A204.1 (cell line): ENCODE data around the gene TAF5.
"Not testable (repeated sequence)": the region's sequence is repeated elsewhere in the genome, so short reads cannot be mapped to it uniquely, and the experiment has no call there.

ENCODE experiments used
- FAIRE-seq: peaks from 2 replicates; lab custom pipeline; 2012; peaks lifted over from hg19 to GRCh38; lab: Jason Lieb, UNC

TAF5 gene

DNA sequence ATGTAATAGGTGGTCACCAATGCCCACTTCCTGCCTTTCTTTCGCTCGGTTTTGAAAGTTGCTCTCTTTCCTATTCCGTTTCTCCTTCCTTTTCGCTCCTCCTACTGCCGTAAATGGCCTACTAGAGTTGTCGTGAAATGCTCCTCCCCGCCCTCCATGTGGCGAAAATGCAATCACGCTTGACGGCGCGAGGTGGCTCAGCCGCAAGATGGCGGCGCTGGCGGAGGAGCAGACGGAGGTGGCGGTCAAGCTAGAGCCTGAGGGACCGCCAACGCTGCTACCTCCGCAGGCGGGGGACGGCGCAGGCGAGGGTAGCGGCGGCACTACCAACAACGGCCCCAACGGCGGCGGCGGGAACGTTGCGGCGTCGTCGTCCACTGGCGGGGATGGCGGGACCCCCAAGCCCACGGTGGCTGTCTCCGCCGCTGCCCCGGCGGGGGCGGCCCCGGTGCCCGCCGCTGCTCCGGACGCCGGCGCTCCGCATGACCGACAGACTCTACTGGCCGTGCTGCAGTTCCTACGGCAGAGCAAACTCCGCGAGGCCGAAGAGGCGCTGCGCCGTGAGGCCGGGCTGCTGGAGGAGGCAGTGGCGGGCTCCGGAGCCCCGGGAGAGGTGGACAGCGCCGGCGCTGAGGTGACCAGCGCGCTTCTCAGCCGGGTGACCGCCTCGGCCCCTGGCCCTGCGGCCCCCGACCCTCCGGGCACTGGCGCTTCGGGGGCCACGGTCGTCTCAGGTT is at the start of gene TAF5:
Gene TAF5 (plus strand): TSS at position 195 of the 737 bp plus-strand sequence. CDS start 14 bp downstream, at position 209.
- FAIRE-seq = peak; percentile 95

DNA sequence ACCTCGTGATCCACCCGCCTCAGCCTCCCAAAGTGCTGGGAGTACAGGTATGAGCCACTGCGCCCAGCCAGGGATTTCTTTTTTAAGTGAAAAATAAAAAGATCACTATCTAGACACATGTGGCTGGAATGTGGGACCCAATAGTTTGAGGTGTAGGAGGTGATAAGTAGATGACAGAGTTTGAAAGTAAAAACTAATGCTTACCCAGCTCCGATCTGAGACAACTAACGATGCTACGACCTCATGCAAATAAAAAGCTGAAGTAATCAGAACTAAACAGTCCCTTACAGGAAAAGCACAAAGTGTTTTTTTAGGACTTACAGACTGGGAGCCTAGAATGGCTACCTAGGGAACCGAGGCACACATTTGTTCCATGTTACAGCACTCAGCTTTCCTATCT is 39.9 kb upstream of the TAF5 start:
- FAIRE-seq = no peak

DNA sequence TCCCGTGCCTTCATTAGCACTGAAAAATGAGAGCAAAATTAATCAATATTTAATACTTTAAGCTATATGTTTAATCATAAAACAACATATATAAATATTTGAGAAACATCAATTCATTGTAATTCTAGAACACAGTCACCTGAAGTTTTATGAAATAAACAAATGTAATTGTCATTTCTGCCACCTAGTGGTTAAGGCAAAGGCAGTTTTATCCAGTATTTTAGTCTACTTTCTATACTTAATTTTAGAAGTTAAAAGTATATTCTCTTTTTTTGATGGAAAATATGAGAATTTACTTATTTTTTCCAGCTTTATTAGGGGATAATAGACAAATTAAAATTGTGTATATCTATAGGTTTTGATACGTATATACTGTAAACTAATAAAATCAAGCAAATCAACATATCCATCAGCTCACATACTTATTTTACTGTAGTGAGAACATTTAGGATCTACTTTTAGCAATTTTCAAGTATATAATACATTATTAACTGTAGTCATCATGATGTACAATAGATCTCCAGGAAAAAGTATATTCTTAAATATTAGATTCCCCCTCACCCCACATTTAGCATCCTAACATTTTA is 33.7 kb upstream of the TAF5 start:
- FAIRE-seq = peak; percentile 99

DNA sequence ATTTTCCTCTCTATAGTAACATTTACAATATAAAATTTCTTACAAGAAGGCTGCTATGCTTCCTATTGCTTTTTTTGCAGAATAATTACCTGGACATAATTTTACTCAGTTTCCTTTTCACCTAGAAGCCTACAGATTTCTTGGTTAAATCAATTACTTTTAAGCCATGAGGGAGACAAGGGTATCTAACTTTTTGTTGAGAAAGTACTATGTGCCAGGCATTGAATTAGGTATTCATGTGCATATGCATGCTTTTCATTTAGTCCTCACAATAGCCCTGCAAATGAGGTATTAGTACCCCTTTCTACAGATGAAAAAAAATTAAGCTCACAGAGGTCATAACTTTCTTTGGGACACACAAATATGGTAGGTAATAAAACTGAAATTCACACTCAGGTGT is 33.2 kb upstream of the TAF5 start:
- FAIRE-seq = no peak

DNA sequence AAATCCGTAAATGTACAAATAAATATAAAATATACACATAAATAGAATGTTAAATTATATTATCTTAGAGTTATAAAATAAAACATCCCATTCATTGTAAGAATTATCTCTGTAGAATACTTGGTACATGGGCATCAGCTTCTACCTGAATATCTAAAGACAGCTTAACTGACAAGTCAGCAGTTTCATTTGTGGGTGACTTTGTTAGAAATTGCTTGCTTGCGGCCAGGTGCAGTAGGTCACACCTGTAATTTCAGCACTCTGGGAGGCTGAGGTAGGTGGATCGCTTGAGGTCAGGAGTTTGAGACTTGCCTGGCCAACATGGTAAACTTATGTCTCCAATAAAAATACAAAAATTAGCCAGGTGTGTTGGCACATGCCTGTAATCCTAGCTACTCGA is 31.4 kb upstream of the TAF5 start:
- no peak for FAIRE-seq

DNA sequence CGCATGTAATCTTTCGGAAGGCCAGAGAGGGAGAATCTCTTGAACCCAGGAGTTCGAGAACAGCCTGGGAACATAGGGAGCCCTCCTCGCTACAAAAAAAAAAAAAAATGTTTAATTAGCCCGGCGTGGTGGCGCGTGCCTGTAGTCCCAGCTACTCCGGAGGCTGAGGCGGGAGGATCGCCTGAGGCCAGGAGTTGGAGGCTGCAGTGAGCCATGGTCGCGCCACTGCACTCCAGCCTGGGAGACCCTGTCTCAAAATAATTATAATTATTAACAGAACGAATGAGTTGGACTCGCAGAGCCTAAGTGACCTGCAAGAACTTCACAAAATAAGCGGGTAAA is 17.6 kb upstream of the TAF5 start:
- no peak for FAIRE-seq

DNA sequence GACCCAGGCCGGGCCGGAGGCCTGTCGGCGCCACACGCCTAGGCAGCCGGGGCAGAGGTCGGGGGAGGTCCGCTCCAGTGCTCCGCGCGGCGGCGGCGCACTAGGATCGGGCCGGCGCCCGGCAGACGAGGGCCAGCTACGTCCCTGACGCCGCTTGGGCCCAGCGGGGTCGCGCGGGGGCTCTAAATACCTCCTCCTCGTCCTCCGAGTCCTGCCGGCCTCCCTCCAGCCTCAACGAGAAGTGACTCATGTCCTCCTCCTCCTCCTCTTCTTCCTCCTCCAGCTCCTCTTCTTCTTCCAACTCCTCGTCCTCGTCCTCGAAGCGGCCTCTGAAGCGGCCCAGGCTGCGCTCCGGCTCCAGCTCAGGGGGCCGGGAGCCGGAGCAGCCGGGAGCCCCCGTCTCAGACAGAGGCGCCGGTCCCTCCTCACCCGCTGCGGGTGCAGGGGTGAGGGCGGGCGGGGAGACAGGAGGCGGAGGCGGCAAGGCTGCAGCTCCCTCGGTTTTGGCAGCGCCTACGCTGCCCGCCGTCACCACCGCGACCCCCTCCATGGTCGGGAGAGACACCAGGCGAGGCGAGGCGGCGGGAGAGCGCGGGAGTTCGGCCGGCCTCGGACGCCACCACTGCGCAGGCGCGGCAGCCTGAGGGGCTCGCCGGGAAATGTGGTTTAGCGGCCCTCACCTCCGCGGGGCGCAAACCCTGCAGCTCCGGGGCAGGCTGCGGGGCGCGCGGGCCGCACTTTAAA is 17.1 kb upstream of the TAF5 start, which contains the start of gene PCGF6:
Gene PCGF6 (minus strand): TSS at position 624 of the 744 bp plus-strand sequence. CDS start 74 bp downstream, at position 550.
- no peak for FAIRE-seq

DNA sequence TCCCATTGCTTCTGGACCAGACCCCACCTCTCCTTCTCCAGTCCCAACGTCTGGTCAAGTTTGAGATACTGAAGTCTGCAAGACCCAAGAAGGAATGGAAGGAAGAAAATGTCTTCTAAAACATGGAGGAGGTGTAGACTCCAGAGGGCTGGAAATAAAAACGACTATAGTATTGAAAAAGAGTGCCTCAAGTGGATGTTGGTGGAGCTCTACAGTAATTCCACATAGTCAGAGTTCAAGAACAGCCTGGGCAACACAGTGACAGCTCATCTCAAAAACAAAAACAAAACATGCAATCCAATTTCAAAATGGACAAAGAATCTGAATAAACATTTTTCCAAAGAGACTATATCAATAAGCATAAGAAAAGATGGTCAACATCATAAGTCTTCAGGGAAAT is 14.5 kb upstream of the TAF5 start:
- FAIRE-seq = no peak

DNA sequence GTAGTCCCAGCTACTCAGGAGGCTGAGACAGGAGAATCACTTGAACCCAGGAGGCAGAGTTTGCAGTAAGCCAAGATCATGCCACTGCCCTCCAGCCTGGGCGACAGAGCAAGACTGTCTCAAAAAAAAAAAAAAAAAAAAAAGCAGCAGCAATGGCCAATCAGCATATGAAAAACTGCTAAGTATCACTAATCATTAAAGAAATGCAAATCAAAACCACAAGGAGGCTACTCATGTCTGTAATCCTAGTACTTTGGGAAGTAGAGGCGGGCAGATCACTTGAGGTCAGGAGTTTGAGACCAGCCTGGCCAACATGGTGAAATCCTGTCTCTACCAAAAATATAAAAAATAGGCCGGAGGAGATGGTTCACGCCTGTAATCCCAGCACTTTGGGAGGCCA is 13.2 kb upstream of the TAF5 start:
- not testable (repeated sequence) for FAIRE-seq

DNA sequence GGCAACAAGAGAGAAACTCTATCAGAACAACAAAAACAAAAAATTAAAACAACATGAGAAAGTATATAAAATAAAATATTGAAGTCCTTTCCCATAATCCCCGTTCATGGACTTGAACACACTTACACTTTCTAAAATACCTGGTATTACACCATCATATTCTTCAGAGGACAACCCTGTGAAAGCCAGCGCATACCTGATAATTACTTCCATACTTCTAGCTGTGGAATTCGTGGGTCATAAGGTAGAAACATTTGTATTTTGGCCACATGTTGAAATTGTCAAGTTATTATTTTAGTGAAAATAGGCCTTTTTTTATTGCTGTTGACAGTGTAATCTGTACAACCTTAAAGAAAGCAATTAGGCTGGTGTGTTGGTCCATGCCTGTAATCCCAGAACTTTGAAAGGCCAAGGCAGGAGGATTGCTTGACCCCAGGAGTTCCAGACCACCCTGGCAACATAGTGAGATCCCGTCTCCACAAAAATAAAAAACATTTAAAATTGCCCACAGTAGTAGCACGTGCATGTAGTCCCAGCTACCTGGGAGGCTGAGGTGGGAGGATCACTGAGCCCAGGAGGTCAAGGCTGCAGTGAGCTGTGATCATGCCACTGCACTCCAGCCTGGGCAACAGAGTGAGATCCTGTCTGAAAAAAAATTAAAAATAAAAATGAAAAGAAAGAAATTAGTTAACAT is 11.7 kb upstream of the TAF5 start:
- FAIRE-seq = no peak

DNA sequence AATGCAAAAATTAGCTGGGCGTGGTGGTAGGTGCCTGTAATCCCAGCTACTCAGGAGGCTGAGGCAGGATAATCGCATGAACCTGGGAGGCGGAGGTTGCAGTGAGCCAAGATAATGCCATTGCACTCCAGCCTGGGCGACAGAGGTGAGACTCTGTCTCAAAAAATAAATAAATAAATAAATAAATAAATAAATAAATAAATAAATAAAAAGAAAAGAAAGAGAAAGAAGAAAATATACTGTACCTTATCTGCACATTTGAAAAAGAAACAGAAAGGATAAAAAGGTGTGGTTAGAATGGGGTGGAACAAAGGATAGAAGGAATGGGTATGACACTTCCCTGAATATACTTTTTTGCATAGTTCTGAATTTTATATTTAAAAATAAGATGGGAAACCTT is 8.3 kb upstream of the TAF5 start:
- not testable (repeated sequence) for FAIRE-seq

DNA sequence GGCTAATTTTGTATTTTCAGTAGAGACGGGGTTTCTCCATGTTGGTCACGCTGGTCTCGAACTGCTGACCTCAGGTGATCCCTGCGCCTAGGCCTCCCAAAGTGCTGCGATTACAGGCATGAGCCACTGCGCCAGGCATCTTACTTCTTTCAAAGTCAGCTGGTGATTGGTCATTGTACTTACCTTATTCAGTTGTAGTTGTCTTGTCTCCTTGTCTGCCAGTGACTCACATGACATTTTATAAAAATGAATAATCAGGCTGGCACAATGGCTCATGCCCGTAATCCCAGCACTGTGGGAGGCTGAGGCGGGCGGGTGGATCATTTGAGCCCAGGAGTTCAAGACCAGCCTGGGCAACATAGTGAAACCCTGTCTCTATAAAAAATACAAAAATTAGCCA is 7.0 kb upstream of the TAF5 start:
- not testable (repeated sequence) for FAIRE-seq

DNA sequence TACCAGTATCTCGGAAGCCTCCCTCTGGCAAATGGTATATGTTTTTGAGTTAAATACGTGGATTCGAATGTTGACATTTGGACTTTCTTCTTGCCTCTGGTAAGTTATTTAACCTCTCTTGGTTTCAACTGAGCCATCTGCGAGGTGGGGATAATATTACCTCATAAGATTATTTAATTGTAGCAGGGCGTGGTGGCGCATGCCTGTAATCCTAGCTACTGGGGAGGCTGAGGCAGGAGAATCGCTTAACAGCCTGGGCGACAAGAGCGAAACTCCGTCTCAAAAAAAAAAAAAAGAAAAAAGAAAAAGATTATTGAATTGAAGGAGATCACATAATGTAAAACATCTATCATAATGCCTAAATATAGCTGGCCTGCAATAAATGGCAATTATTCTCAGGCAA is 396 bp upstream of the TAF5 start:
- FAIRE-seq = no peak

DNA sequence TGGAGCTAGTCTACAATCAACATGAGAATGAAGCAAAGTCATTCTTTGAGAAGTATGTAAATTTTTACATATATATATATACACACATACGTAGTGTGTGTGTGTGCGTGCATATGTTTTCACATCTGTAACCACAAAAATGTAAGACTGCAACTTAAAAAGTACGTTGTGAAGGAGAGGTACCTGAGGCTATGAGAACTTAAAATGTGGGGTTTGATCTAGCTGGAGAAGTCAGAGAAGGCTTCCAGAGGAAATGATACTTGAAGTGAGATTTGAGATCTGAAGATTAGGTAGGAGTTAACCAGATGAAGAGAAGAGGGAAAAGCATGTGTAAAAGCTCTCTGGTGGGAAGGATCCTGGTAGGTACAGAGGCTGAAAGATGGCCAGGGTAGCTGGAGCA is 5.8 kb downstream of the TAF5 start:
- no peak for FAIRE-seq

DNA sequence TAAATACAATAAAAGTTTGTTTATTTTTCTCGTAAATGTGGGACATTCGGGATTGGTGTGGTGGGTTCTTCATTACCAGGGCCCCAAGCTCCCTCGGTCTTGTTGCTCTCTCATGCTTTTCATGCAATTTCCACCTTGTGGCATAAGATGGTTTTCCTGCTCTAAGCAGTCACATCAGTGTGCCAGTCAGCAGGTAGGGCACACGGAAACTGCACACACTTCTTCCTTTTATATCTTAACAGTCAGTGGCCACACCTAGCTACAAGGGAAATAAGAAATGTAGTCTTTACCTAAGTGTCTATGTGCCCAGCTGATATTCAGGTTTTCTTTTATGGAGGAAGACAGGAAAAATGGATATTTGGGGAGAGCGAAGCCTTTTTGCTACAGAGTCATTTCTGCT is 6.5 kb downstream of the TAF5 start:
- no peak for FAIRE-seq

DNA sequence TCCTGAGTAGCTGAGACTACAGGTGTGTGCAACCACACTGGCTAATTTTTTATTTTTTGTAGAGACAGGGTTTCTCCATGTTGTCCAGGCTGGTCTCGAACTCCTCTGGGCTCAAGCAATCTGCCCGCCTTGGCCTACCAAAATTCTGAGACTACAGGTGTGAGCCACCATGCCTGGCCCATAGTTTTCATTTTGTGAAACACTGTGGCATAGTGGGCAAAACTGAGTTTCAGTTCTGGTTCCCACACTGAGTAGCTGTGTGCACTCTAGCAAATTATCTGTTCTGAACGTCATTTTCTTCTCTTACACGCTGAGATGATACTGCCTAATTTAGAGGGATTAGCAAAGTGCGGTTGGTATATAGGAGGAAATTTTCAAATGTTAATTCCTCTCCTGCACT is 15.0 kb downstream of the TAF5 start:
- no peak for FAIRE-seq

DNA sequence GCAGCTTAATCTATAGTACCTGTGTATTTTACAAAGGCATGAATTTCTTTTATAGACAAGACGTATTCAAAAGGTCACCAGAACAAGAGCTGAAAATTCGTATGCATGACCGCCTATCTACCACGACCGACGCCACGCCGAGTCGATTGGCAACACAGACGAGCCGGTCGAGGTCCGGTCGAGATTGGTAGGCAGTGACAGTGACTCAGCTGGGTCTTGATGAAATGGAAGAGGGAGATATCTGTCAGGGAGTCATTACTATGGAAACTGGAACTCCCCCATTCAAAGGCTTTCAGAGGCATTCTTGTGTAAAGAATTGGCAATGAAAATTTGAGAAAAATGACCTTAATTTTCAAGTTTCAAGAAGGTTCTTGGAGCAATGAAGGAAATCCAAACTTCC is 26.4 kb downstream of the TAF5 start:
- no peak for FAIRE-seq

DNA sequence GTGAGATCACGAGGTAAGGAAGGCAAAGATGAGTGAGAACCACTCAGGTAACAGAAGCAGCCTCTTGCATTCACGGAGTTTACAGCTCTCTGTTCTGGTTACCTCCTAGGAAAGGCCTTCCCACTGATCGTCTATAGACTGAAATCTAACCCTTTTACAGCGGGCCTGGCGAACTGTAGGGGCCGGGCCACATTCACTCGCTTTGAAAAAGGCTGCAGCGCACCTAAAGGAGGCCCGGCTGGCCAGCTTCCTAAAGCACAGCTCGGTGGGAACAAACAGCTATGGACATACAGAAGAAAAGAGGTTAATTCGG is 27.9 kb downstream of the TAF5 start:
- FAIRE-seq = no peak

DNA sequence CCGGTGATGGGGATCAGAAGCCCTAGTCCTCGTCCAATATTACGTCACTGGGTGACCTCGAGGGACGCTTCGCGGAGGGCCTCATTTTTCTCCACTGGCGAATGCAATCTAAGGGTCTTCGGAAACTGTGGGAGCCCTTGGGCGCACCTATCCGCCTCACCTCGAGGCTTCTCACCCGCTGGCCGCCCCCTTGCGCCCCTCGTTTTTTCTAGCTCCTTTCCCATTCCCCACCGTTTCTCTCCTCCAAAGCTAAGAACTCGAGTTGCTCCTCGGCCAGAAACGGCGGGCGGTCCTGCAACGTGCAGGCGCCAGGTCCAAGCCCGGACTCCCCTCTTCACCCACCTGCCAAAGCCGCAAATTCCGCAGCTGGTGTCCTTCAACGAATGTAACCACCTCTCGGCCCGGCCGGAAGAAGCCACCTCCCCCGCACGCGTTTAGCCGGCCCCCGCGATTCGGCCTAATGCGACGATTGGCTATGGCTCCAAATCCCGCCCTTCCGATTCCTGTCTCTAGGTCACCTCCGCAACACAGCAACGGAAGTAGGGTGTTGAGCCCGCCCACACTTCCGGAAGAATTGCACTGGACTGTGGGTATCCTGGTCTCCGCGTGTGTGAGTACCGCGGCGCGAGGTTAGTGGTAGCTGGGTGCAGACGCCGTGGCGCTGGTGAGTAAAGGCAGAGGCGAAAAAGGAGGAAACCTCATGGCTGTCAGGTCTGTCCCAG is 28.5 kb downstream of the TAF5 start, which contains the start of the genes ATP5MK and PDCD11:
Gene ATP5MK (minus strand): TSS at position 409 of the 722 bp plus-strand sequence. CDS start 4,018 bp downstream, outside the sequence.
Gene PDCD11 (plus strand): TSS at position 560 of the 722 bp plus-strand sequence. CDS start 1,801 bp downstream, outside the sequence.
- FAIRE-seq = peak; percentile 98

DNA sequence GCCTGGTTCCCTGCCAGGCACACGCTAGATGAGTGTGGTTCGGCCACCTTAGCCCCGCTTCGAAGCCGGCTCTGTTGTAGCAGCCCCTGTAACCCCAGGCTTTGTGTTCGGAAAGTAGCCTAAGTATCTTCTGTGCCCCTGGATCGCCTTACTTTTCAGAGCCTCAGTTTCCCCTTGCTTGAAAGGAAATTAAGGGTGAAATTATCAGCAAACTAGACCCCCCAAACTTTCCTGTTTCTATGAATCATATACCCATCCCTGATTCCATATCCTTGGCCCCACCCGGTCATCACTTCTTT is 29.0 kb downstream of the TAF5 start:
- no peak for FAIRE-seq

DNA sequence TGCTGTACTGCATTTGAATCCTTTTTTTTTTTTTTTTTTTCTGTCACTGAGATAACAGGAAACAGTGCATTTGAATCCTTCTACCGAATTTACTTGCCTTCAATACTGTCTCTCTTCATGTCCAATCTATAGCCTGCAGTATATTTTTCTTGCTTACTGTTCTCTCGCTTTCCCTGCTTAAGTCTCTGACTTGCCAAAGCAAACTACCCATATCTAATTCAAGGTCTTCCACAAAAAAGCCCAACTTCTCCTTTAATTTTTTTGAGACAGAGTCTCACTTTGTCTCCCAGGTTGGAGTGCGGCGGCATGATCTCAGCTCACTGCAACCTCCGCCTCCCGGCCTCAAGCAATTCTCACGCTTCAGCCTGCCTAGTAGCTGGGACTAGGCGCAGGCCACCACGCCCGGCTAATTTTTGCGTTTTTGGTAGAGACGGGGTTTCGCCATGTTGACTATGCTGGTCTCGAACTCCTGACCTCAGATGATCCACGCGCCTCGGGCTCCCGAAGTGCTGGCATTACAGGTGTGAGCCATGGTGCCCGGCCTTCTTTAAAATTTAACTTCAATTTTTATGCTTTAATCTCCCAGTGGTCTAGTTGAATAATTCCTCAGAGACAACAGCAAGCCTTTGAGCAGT is 29.5 kb downstream of the TAF5 start:
- FAIRE-seq = no peak

DNA sequence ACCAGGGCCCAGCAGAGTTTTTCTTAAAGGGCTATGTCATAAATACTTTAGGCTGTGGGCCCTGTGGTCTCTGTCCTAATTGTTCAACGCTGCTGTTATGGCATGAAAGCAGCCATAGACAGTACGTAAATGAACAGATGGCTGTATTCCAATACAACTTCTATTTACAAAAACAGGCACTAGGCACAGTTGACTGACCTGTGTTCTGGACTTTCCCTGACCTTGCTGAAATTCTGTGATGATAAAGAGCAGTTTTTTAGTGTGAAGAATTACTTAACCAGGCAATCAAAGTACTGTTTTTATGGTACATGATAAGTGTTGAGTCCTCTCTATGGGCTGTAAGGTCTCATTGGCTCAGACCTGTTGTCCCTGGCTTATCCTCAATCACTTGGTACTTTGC is 45.8 kb downstream of the TAF5 start:
- no peak for FAIRE-seq
